HG03460 (cell line): ENCODE measurements around the gene ART3.
A peak's percentile ranks its signal among the peaks of the same experiment; 100 is the strongest.

Experiments used
- ATAC-seq: cut with Tn5 transposase; IDR thresholded peaks from one replicate; pipeline ENCODE4 v1.9.1; 2021; ENCODE audit not compliant: unreplicated experiment

The ART3 gene

GRCh38 chr4:76144546-76144945 is 70.0 kb downstream of the ART3 start:
- ATAC-seq = no peak

DNA sequence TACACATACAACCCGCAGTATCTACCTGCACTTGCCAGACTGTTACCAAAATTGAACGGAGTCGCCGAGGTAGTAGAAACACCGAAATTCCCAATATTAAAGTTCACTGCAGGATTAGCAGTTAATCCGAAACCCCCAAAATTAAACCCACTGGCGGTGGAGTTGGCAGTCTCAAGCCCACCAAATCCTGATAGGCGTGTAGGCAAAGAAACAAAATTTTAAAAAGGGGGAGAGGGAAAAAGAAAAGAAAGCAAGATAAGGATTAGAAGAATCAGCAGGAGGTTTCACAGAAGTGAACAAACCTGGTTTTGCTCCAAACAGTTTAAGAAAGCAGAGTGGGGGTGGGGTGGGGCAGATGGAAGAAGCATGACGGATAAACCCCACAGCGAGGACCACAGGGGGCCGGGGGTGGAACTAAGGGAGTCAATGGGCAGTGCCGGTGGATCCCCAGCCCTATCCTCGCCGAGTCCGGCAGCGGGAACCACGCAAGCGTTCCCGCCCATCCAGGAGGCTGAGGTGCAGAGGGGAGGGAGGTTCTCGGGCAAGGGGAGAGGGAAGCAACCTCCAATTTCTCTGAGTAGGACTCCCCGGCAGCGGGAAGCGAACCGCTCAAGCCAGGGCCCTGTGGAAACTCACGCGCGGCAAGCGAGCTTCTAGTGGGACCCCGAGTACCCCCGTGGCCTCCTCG is 73.1 kb downstream of the ART3 start:
- peak; percentile 36 for ATAC-seq

DNA sequence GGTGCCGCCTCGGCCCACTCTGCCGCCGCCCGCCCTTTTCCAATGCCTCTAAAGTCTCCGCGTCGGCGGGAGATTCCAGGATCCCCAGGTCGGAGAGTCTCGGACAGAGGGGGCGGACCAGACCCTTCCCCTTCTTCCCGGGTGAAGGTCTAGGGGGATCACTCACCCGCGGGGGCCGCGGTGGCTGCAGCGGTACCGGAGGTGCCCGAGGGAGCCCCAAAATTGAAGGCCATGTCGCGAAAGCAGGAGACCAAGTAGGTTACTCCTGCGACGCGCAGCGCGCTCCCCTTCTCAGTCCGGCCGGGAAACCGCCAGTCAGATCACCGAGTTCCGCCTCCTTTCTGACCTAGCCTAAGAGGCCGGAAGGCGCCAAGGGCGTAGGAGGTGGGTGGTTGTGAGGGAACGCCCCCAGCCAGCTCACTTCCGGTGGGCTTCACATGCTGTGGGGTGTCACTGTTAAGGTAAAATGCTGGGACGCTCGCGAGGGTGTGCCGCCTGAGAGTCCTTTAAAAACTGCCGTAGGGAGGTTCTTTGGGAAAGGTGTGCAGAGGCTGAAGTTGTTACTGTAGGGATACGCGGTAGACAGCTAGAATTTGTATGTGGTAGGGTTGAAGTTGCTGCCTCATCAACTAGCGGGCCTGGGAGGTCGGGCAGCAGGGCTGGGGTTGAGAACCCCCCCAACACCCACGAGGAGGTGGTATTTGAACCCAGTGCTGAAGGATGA is 73.8 kb downstream of the ART3 start, which contains the start of gene NUP54:
NUP54 (minus strand) TSS at position 256 of the 724 bp plus-strand sequence; CDS start at position 233, 23 bp downstream.
- peak; percentile 99 for ATAC-seq

DNA sequence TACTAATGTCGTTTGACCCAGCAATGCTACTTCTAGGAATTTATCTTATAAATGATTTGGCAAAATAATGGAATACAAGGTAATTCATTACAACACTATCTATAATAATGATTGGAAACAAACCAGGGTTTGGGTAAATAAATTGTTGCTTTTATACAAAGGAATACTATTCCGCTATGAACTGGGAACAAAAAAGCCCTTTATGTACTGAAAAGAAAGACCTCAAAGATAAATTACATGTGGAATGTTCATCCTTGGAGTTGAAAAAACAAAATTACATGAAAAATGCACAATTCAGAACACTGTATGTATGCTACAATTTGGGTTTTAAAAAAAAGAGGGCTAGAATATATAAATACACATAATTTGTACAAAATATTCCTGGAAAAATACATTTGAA is 78.8 kb downstream of the ART3 start:
- ATAC-seq = no peak

GRCh38 chr4:76155979-76156378 is 81.5 kb downstream of the ART3 start:
- ATAC-seq = no peak

DNA sequence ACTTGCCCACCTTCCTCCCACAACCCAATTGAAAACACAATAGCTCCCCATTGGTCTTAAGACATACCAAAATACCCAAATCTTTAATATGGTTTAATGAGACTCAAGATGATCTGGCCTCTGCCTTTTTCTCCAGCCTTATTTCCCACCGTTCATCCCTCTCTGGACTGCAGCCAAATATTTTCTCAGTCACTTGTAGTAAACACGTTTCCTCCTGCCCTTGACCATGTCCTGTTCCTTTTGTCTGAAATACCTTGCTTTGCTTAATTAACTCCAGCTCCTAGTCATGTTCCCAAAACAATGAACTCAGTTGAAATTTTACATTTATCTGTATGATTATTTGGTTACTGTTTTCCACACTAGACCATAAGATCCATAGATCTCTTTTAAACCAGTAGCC is 82.1 kb downstream of the ART3 start:
- no peak for ATAC-seq

DNA sequence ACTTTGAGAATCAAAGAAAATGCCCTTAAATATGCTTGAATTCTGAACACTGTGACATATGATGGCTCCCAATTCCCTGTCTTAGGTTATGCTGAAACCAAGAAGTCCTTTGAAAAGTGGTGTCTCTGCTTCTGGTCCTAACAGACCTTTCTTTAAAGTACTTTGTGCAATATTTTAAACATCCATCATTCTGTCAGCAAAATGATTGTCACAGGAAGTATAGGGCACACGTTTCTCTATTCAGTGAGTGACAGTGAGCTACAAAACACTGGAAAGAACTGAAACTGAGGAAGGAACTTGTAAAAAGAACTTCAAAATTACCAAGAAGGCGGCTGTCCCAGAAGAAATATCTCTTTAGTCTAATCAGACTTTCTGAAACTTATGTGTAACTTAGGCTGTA is 85.8 kb downstream of the ART3 start:
- no peak for ATAC-seq
